Upper lobe of right lung (tissue), 1 donor: ENCODE measurements around the gene PALM2AKAP2. TPM values are rescaled to one million over a fixed set of nuclear protein-coding genes. Genes with fewer than 3 reads are reported as not detected.
A peak's percentile ranks its signal among the peaks of the same experiment; 100 is the strongest.

Experiments used
- ATAC-seq: fragments of 200-7000 bp; cut with Tn5 transposase; one replicate; pipeline ENCODE4 v1.9.1; 2020; ENCODE audit warnings: mild to moderate bottlenecking, moderate library complexity
- DNase-seq: peaks from one replicate; pipeline ENCODE4 v3.0.0-alpha.2; 2020
- H3K27ac ChIP-seq: fragments of 200-600 bp; one replicate; pipeline ENCODE4 v1.8.0; 2022
- H3K27me3 ChIP-seq: fragments of 200-600 bp; one replicate; pipeline ENCODE4 v1.8.0; 2022; ENCODE audit warnings: mild to moderate bottlenecking
- H3K36me3 ChIP-seq: fragments of 200-600 bp; one replicate; pipeline ENCODE4 v1.8.0; 2022
- H3K4me1 ChIP-seq: fragments of 200-600 bp; one replicate; pipeline ENCODE4 v1.8.0; 2022
- H3K4me3 ChIP-seq: fragments of 200-600 bp; one replicate; pipeline ENCODE4 v1.8.0; 2022; ENCODE audit warnings: mild to moderate bottlenecking
- H3K9me3 ChIP-seq: fragments of 200-600 bp; one replicate; pipeline ENCODE4 v1.8.0; 2022
- CTCF ChIP-seq: fragments of 200-600 bp; IDR thresholded peaks from one replicate; pipeline ENCODE4 v1.8.0; 2022; ENCODE audit warnings: antibody characterized with exemption
- intact Hi-C: fragments of 100-400 bp; cut with DNase I; formaldehyde crosslinking; loops from one replicate; pipeline ENCODE4 v1.11.0; 2022
- long read RNA-seq: library from polyadenylated mRNA; unstranded; transcript quantifications from one replicate; pipeline ENCODE4 v2.0.0, GENCODE V29; 2021
- total RNA-seq: library from RNA; stranded (reverse); fragmentation: NEBNext Ultra II Directional; extraction: Animal tissue kit (Norgen Biotek cat#: 25700); gene quantifications from one replicate; pipeline ENCODE4 v1.2.1, GENCODE V29; 2021
- donor health status: DM: no; HTN: yes; CAD: no; lungs with severe emphysema.

PALM2AKAP2 gene
- total RNA-seq = 52.4 TPM
- long read RNA-seq, partial matches to known transcripts = 91 of 99 reads
- long read RNA-seq, other reads (novel, unspliced or antisense) = 8 of 99 reads

GRCh38 chr9:109779711-109780452, at the start of gene PALM2AKAP2:
TSS of gene PALM2AKAP2 (plus strand) at chr9:109780198. CDS start at chr9:109780489, 291 bp downstream.
- Histone ChIP-seq H3K36me3 (no peaks in the 10 kb centered on the region), H3K4me3 (peak within 1 kb of the TSS; percentile 59), H3K27ac (peak within 1 kb of the TSS; percentile 43), H3K9me3 (no peaks in the 10 kb centered on the region), H3K4me1 (no peaks in the 10 kb centered on the region), H3K27me3 (peaks cover 4% of the 10 kb centered on the region)
- intact Hi-C loops = no loop called here
- ATAC-seq = peak; percentile 89
- TF ChIP-seq CTCF = no peak
- DNase-seq = peak; percentile 79

GRCh38 chr9:109730228-109730627, 49.8 kb upstream of the PALM2AKAP2 start:
- Histone ChIP-seq H3K4me3 (no peak overlapping the region), H3K9me3 (no peaks in the 10 kb centered on the region), H3K36me3 (no peaks in the 10 kb centered on the region), H3K4me1 (peaks cover 8% of the 10 kb centered on the region), H3K27me3 (no peaks in the 10 kb centered on the region), H3K27ac (no peak overlapping the region)
- ATAC-seq (peak; percentile 55), DNase-seq (no peak)
- intact Hi-C loops = no loop called here
- no peak for TF ChIP-seq CTCF

- Histone ChIP-seq H3K36me3 (no peaks in the 10 kb centered on the region), H3K27me3 (no peaks in the 10 kb centered on the region), H3K27ac (peak overlapping the region; percentile 2), H3K4me1 (peaks cover 8% of the 10 kb centered on the region), H3K4me3 (no peak overlapping the region), H3K9me3 (no peaks in the 10 kb centered on the region)
- intact Hi-C loops = no loop called here
- DNase-seq (no peak), ATAC-seq (peak; percentile 33)
- TF ChIP-seq CTCF = no peak
Measured at GRCh38 chr9:109733690-109734089, 46.3 kb upstream of the PALM2AKAP2 start.

GRCh38 chr9:109734814-109735213, 45.2 kb upstream of the PALM2AKAP2 start:
- peaks cover 8% of the 10 kb centered on the region for H3K4me1 ChIP-seq
- ATAC-seq (no peak), DNase-seq (no peak)
- H3K27me3 ChIP-seq = no peaks in the 10 kb centered on the region
- TF ChIP-seq CTCF = no peak
- no peaks in the 10 kb centered on the region for H3K9me3 ChIP-seq
- H3K27ac ChIP-seq = no peak overlapping the region
- H3K36me3 ChIP-seq = no peaks in the 10 kb centered on the region
- no peak overlapping the region for H3K4me3 ChIP-seq
- intact Hi-C loops = no loop called here

- Histone ChIP-seq H3K4me1 (peaks cover 8% of the 10 kb centered on the region), H3K9me3 (no peaks in the 10 kb centered on the region), H3K4me3 (no peak overlapping the region), H3K36me3 (no peaks in the 10 kb centered on the region), H3K27me3 (no peaks in the 10 kb centered on the region), H3K27ac (no peak overlapping the region)
- no peak for TF ChIP-seq CTCF
- no peak for ATAC-seq
- DNase-seq = no peak
- intact Hi-C loops = no loop called here
Measured at GRCh38 chr9:109735801-109736200, 44.2 kb upstream of the PALM2AKAP2 start.
